HG03558 (cell line): ENCODE data around the gene ETV3L.

Source experiments
- ATAC-seq: cut with Tn5 transposase; IDR thresholded peaks from one replicate; pipeline ENCODE4 v1.9.1; 2021; ENCODE audit warnings: moderate number of reproducible peaks; ENCODE audit not compliant: unreplicated experiment; ENCODE audit errors: extremely low read depth

The ETV3L gene

DNA sequence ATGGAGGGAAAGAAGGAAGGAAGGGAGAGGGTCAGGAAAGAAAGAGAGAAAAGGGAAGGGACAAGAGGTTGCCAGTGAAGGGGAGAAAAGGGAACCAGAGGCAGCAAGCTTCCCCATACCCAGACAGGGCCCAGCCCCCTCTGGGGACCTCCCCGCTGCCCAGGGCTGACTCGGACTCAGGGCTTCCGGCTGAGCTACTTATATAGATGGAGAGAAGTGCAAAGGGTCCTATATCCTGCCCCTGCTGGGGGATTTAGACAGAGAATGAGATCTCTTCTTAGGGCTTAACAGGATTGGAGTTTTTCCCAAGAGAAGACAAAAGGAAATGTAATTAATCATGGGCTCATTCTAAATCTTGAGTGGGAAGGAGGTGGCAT, at the start of gene ETV3L:
Gene ETV3L, minus strand, starts transcription at position 176 of the 377 bp plus-strand sequence. CDS start 285 bp downstream, outside the sequence.
- ATAC-seq: no peak

DNA sequence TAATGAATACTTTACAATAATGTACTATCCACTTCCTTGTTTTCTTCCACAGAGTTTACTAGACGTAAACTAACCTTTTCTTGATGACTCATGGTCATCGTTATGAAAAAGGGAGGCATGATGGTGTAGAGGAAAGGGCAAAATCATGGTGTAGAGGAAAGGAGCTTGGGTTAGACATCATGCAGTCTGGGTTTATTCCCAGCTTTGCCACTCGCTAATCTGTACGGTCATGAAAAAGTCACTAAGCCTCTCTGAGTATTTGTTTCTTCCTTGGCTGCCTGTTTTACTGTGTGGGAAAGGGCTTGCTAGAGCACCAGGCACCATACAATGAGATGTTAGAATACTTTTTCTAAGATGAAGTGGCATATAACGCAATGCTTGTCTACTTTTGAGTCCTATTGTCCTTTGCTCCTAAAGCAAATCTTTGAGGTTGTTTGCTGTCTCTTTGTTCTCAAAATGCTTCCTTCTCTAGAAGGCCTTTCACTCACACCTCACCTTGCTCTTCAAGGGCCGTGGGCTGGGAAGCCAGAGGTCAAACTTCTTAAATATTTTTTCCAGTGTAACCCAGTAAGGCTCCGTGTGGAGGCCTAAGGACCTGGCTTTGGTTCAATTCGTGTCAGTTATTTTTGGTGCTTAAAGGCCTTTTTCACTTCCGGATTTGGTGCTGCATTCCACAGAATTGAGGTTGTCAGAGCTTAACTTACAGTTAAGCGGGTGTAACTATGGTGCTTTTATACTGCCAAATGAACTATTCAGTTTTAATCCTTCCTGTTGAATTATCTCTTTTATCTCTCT, 48.5 kb upstream of the ETV3L start:
- no peak for ATAC-seq

DNA sequence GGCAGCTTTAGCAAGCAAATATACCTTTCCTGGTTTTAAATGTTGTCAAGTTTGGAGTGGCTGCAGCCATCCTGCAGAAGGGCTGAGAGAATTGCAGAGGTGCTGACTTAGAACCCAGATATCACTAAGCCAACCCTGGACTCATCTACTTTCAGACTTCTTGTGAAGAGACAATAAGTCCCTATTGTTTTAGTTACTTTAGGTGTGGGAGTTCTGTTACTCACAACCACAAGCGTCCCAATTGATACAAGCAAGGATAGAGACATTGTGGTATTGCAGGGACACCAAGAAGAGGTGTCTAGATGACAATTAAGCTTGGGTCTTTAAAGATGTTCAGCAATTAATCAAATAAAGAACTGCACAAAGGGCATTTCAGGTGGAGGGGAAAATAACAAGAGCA, 47.4 kb upstream of the ETV3L start:
- no peak for ATAC-seq

DNA sequence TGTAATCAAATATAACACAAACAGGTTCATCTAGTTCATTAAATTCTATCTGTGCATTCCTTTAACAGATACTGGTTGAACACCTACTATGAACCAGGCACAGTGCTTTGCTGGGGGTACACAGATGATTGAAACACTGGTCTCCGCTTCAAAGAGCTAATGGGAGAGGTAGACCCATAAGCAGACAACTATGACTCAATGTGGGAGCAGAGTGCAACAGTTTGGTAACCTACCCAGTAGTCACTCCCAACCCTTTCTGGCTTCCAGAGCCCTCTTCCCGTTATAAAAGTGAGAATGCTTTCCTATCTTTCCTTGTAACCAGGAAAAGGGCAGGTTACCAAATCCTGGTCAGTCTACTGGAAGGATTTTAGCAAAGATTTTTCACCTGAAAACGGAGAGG, 46.6 kb upstream of the ETV3L start:
- no peak for ATAC-seq

DNA sequence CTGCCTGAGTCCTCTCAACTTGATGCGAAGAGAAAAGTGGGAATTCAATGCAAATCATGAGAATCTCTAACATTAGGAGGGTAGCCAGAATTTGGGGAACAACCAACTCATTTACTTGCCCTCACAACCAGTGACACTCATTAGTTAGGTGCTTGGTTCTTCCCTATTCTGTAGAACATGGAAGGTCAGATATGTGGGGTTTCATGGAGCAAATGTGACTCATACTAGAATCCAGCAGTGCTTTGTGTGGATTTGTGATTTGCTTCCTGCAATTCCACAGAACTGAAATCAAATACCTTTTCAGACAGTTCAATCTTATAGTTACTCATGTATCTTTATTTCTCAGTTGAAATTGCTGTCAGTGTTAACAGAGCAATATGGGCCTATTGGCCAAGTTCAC, 45.5 kb upstream of the ETV3L start:
- ATAC-seq: no peak

DNA sequence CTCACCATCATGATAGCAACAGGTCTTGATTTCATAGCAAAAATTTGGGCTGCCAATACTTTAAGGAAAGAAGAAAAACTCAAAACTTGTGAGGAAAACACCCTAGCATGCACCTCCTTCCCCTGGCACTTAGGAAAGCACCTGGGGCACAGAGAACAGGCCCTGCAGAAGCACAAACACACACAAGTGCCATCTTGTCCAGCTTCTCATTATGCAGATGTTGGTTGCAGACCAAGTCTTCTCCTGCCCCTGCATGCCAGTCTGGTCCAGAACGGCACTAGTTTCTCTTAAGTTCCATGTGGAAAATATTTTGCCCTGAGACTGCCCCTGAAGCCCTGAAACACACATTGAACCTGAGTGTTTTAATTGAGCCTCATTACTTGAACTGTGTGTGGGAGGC, 44.9 kb upstream of the ETV3L start:
- no peak for ATAC-seq

DNA sequence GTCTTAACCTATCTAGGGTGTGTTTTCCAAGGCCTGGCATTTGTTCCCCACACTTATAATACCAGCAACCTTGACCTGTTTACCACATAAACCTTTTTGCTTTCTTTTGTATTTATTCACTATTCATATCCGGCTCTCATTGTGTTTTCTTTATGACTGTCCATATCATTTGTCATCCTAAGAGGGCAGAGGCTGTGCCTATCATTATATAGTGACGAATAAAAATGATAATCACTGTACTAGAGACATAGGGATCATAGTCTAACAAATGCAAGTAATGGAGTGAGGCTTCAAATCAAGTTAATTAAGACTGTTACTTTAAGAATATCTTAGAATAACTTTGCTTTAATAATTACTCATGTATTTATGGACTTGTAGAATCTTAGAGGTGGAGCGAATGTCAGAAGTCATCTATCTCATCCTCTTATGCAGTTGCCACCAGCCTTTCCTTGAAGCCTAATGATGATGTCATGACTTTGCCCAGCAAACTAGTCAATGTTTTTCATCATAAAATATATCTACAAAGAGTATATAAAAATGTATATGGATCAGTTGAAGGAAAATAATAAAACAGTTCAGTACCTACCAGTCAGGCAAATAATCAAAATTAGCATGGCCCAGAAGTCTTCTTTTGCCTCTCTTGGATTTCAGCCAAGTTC, 43.3 kb upstream of the ETV3L start:
- no peak for ATAC-seq

DNA sequence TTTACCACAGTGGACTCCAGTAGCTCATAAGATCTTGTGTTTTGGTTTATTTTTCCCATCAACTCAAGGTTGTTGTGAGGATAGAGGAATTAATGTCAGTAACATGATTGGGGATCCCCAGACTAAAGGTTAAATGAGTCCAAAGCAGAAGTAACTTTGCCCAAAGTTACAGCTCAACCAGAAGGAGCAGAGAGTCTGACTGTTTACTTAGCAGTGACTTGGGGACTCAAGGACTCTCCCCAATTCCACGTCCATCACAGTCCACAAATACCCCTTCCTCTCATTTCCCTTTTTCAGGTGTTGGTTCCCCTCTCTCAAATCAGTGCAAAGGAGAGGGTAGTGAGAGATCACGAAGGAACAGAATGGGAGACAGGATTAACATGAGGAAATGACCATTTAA, 42.6 kb upstream of the ETV3L start:
- ATAC-seq: no peak

DNA sequence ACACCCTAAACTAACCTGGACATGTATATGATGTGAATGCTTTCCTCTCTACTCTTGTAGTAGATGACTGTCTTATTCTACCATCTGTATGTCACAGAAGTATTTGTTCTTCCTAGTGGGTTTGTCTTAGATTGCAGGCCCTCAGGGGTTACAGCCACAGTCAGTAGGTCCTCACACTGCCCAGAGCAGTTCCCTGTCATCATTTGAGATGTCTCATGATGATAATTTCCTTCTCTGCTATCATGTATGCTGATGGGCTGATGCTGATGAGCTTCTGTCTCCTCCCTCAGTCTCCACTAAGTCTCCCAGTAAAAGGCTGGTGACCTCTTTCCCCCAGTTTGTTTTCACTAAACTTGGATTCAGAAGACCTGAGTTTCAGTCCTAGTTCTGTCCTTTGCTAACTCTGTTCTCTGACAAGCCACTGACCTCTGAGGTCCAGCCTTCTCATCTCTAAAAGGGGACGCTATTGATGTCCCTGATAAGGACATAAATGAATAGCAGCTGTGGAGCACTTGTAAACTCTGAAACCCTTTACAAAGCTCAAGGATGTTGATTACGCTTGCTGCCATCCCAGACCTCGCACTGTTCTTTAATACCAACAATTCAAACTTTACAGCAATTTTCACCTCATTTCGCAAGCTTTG, 41.7 kb upstream of the ETV3L start:
- no peak for ATAC-seq

DNA sequence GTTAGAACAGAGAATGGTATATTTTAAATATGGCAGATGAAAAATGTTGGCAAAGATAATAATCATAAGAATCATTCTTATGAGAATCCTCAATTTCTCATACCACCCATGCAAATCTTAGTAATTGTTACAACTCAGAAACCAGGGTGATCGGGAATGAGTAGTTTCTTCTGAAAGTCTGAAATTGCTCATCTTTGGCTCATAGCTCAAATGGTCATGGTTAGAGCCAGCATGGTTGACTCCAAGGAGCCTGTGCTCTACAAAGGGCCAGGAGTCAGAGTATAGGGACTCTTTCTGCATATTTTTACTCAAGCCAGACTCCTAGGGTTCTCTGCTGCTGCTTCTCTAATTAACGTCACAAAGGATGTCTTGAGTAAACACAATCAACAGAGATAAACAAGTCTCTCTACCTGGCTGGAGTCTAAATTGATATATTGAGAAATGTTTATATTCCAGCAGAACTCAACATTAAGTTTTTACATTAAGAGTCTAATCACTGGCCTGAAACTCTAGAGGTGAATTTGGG, 40.5 kb upstream of the ETV3L start:
- ATAC-seq: no peak

DNA sequence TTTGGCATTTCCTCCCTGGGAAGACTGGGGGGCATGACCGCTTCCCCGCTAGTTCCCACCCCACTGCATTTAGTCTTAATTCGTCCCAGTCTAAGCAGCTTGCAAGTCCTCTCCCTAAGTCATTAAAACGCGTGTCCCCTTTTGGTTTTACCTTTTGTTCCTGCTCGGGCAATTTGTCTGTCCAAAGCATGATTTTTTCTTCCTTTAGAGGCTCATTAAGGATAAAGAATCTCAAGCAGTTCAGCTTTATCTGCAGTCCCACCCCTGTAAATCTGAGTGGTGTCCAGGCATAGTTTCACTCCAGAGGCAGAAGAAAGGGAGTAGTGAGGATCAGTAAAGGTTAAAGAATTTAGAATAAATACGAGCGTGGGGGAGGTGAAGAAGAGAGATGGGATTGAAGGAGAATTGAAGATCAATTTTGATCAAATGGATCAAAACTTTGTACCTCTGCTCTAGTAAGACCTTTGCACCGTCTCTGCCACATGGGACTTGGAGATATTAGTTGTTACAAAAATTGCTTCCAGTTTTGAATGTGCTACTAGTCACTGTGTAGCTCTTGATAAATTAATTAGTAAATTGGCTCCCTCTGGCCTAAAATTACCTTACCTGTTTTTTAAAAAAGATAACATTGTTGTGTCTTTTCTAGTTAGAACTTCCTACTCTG, 39.6 kb upstream of the ETV3L start:
- ATAC-seq: no peak

DNA sequence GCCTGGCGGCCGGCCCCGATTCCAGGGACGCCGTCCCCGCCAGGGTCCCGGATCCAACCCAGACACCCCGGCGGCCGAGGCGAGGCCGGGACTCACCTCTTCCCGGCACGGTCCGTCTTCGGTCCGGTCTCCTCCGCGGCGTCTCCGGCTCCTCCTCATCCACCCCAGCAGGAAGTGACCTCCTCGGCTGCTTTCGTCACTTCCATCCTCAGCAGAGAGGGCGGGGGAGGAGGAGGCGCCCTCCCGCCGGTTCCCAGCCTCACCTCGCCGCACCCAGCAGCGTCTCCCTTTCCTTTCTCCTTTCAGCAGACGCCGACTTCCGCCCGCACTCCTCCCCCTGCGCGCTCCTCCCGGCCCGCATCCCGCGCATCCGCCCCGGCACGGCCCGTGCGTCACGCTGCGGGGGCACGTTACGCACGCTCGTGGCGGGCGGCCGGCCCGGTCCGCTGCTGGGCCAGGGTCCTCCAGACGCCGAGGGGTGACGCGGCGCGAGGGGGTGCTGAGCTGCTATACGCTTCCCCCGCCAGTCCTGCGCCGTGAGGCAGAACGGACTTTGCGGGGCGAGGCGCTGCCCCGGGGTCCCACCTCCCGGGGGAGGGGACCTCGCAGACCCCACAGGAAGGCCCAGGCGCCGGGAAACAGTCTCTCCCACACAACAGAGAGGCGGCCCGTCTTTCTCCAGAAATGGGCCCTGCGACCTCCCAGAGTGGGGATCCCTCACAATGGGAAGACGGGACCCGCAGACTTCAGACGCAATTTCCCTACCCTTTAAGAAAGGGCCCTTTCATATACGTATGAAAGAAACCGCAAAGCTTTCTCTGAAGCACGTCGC, 38.8 kb upstream of the ETV3L start, which contains the start of gene ETV3:
Gene ETV3, minus strand, starts transcription at position 176 of the 832 bp plus-strand sequence. CDS start 2,043 bp downstream, outside the sequence.
- ATAC-seq: no peak

DNA sequence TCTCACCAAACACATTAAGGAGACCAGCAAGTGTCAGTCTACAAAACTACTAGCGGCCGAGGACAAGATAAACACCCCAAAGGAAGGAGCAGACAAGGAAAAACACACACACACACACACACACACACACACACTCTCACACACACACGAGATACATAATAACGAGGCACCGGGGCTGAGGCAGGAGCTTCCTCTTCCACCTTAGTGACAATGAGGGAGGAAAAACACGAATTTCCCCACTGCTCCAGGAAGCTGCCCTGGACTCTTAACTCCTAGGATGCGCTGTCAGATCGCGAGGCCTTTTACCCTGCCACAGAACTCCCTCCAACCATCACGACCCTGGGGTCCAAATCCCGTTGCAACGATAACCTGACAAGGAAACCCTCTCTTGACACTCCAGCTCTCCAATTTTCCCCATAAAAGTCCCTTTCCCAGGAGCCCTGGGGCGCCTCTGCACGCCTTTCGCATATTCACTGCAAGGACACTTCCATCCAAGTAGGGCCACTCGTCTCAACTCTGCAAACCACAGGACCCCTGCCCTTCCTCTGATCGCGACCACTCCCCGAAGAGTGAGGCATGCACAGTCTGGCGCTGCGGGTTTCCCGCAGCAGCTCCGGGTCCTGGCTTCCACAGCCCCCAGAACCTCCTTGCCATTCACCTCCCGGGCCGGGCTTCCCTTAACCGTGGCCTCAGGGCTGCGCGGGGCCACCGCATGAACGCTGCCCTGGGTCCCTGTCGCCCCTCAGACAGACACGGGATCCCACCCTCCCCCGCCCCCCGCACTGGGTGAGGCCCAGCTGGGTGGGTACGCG, 38.0 kb upstream of the ETV3L start:
- ATAC-seq: no peak

DNA sequence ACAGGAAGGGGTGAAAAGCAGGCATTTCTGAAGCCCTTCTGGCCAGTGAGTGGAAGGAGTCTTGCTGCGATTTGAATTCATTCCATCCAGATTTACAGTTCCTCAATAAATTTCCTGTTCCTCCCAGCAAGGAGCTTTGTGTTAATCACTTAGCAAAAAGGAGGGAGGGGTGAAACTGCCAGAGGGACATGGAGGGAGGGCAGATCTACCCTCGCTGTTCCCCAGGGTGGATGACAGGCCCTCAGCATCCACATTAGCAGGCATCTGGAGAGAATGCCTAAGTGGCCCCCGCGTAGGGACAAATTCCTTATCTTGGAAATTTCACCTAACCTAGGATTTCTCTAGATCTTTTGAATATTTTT, 37.4 kb upstream of the ETV3L start:
- no peak for ATAC-seq

DNA sequence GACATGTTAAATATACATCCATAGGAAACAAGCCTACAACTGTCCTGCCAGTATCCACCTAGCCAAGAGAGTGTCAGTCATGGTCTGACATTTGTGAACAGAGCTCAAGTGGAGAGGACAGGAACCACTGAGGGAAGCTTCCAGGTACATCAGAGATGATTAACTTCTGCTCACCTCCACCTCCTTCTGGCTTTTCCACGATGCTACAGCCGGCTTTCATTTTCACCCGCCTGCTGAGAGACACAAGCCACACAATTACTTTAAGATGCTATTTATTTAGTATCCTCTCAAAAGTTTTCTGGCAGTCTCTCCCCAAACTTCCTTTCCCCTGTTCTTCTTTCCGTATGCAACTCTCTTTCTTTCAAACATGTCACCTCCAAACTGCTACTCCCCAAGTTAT, 36.5 kb upstream of the ETV3L start:
- ATAC-seq: no peak

DNA sequence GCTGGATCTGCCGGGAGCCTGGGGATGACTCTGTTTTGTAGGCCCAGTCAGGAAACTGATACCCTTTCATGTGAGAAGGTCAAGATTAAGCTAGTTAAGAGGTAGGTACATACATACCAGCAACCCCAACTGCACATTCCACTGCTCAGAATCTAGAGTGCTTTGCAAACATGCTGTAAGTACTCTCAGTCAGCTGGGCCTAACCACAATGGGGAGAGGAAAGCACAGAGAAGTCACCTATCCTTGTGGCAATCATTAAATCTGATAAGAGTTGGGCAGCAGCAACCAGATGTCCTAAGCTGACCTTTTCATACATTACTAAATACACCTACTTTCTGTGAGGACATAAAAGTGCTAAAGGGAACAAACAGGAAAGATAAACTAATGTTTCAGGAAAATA, 36.0 kb upstream of the ETV3L start:
- no peak for ATAC-seq

DNA sequence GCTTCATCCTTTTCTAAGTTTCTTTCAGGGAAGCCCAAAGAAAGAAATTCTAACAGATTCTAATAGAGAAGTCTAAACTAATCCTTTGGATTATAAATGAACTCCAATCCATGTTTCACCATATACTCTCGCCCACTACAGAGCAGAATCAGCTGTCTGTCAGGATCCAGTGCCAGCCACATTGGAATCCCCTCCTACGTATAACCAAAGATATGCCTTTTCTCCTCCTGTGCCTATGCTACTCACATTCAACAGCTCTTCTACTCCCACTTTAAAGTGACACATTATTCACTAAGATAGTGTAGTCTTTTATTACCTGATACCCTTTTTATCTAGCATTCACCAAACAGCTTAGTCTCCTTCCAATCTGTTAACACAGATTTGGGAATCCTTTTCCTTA, 35.5 kb upstream of the ETV3L start:
- ATAC-seq: no peak

DNA sequence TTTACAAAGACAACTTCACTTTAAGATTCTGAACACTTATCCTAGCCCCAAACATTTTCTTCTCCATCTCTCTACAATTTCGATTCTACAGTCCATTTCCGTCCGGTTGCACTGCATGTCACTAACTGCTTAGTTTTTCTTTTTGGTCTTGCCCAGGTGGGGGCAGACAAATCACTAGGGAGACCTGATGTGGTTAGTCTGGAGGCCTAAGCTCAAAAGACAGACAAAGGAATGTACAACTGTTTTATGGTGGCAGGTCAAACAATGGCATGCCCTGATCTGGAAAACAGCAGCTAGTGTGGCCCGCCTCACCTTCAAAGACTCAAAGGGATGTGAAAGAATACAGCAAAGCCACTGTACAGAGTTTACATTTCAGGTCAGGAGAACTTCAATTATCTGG, 34.8 kb upstream of the ETV3L start:
- no peak for ATAC-seq

DNA sequence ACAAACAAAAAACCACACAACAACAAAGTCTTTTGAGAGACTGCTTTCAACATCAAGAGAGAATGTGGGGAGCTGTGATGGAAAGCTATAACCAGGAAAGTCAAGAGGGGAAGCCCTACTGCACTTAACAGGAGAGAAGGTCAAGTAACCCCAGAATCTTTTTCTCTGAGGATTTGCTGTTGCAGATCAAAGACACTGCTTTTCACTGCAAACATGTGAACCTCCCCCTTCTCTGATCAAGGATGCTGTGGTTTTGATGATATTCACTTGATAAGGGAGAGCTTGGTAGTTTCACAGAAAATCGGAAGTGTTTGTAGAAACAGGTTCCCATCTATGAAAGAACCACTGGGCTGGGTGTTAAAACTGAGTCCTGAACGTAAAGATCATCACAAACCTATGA, 33.8 kb upstream of the ETV3L start:
- ATAC-seq: no peak
